Ramos (cell line): ENCODE data around the gene LIN54.
"Not testable (repeated sequence)": the region's sequence is repeated elsewhere in the genome, so short reads cannot be mapped to it uniquely, and the experiment has no call there.

Experiments
- in situ Hi-C: fragments of 300-500 bp; cut with MboI; formaldehyde crosslinking; loops from one replicate; pipeline ENCODE4 v1.14.3; 2022; ENCODE audit warnings: low sequenced_read_pairs; ENCODE audit not compliant: unreplicated experiment

Gene LIN54

GRCh38 chr4:83012687-83013419 is 2.2 kb upstream of the LIN54 start:
- in situ Hi-C loops = no loop called here

GRCh38 chr4:83012200-83012686 is 1.6 kb upstream of the LIN54 start:
- in situ Hi-C loops = no loop called here

GRCh38 chr4:83011689-83012199 is 1.1 kb upstream of the LIN54 start:
- in situ Hi-C loops = no loop called here

GRCh38 chr4:83010111-83010521 is 507 bp downstream of the LIN54 start:
- in situ Hi-C loops = no loop called here

- in situ Hi-C loops = no loop called here
Measured at GRCh38 chr4:83009529-83009928, 1.1 kb downstream of the LIN54 start.

GRCh38 chr4:83003044-83003791 is 7.4 kb downstream of the LIN54 start:
- in situ Hi-C loops = not testable (repeated sequence)

GRCh38 chr4:83002329-83002728 is 8.3 kb downstream of the LIN54 start:
- in situ Hi-C loops = no loop called here

GRCh38 chr4:82998898-82999297 is 11.7 kb downstream of the LIN54 start:
- in situ Hi-C loops = no loop called here

GRCh38 chr4:82994834-82995233 is 15.8 kb downstream of the LIN54 start:
- in situ Hi-C loops = no loop called here

- in situ Hi-C loops = no loop called here
Measured at GRCh38 chr4:82989575-82990429, 20.8 kb downstream of the LIN54 start.

- in situ Hi-C loops = no loop called here
Measured at GRCh38 chr4:82988323-82988832, 22.2 kb downstream of the LIN54 start.

- in situ Hi-C loops = not testable (repeated sequence)
Measured at GRCh38 chr4:82987519-82987918, 23.1 kb downstream of the LIN54 start.

GRCh38 chr4:82984459-82984858 is 26.2 kb downstream of the LIN54 start:
- in situ Hi-C loops = no loop called here

GRCh38 chr4:82983444-82983843 is 27.2 kb downstream of the LIN54 start:
- in situ Hi-C loops = no loop called here

- in situ Hi-C loops = no loop called here
Measured at GRCh38 chr4:82981138-82981537, 29.5 kb downstream of the LIN54 start.

- in situ Hi-C loops = no loop called here
Measured at GRCh38 chr4:82975792-82976191, 34.8 kb downstream of the LIN54 start.

- in situ Hi-C loops = no loop called here
Measured at GRCh38 chr4:82969414-82969813, 41.2 kb downstream of the LIN54 start.

GRCh38 chr4:82968972-82969371 is 41.7 kb downstream of the LIN54 start:
- in situ Hi-C loops = no loop called here

GRCh38 chr4:82965763-82966162 is 44.9 kb downstream of the LIN54 start:
- in situ Hi-C loops = no loop called here

GRCh38 chr4:82957045-82957444 is 53.6 kb downstream of the LIN54 start:
- in situ Hi-C loops = no loop called here
